ENCODE data around the gene NPR3.

NPR3 gene

GRCh38 chr5:32810804-32811203, 99.7 kb downstream of the NPR3 start:
- DNase-seq (ENCODE audit: low read depth) = no peak

DNA sequence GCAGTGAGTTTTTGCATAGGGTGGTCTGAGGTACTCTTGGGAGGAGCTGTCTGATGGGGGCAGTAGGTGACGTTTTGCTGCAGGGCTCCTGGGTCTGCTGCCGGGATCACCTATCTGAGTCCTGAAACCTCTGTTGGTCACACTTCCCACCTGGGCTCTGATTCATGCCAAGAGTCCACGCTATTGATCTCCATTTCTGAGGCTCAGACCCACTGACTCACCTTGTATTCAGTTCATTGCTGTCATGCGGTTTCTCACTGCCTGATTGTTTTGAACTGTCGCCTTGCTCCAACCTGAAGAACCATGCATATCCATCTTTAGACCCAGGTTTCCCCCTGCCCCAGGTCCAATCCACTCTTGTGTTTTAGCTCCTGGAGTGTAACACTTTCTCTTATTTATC, 101.3 kb downstream of the NPR3 start:
- no peak for DNase-seq (ENCODE audit: low read depth)

- DNase-seq (ENCODE audit: low read depth) = no peak
Measured at GRCh38 chr5:32814141-32814540, 103.0 kb downstream of the NPR3 start.

- no peak for DNase-seq (ENCODE audit: low read depth)
Measured at GRCh38 chr5:32814620-32815019, 103.5 kb downstream of the NPR3 start.

GRCh38 chr5:32827981-32828380, 116.9 kb downstream of the NPR3 start:
- DNase-seq (ENCODE audit: low read depth) = no peak

- no peak for DNase-seq (ENCODE audit: low read depth)
Measured at GRCh38 chr5:32828492-32828891, 117.4 kb downstream of the NPR3 start.

DNA sequence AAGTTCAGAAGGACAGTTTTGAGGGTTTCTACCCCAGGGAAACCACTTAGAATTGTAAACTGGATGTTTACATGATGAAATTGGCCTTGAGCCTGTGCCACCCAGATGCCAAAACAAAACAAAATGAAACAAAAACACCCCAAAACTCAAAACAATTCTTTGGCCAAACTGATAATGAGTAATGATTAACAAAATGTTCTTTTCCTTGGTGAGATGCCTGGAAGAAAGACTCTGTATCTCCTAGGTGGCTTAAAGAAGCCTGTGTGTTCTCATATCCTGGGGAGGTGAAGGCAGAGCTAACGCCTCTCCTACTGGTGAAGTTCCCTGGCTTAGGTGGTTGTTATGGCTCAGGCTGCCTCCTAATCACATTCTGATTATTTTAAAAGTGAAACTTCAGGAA, 120.5 kb downstream of the NPR3 start:
- no peak for DNase-seq (ENCODE audit: low read depth)

GRCh38 chr5:32833127-32833526, 122.0 kb downstream of the NPR3 start:
- DNase-seq (ENCODE audit: low read depth) = no peak

DNA sequence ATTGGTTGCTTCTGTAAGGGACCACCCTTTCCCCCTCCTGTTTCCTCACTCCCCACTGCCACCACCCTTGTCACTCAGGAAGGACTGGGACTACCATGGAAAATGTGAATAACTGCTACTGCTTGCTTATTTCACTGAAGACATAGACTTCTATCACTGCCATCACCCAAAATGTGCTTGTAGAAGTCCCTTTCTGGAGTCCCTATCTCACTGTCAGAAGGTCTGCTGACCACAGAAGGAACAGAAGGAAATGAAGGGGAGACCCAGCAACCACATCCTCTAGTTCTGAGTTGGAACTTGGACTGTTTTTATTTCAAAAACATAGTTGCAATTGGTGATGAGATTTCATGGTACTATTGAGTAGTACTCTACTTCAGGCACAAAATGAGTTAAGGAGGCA, 122.5 kb downstream of the NPR3 start:
- no peak for DNase-seq (ENCODE audit: low read depth)

- no peak for DNase-seq (ENCODE audit: low read depth)
Measured at GRCh38 chr5:32834251-32834650, 123.1 kb downstream of the NPR3 start.

GRCh38 chr5:32836176-32836575, 125.1 kb downstream of the NPR3 start:
- DNase-seq (ENCODE audit: low read depth) = no peak

GRCh38 chr5:32837211-32837610, 126.1 kb downstream of the NPR3 start:
- no peak for DNase-seq (ENCODE audit: low read depth)

DNA sequence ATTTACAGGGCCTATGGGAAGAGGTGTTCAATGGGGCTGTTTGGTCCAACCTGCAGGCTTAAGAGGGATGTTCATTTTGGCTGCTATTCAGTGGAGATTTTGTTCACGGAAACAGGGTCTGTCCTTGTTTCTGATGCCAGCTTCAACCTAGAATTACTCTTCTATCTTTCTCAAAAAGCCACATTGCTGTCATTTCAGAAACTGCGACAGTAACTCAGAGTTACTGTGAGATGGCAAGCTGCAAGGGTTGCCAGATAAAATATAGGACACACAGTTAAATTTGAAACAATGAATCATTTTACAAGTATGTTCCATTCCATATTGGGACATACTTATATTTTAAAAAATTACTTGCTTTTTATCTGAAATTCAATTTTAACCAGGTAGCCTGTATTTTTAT, 128.0 kb downstream of the NPR3 start:
- no peak for DNase-seq (ENCODE audit: low read depth)

DNA sequence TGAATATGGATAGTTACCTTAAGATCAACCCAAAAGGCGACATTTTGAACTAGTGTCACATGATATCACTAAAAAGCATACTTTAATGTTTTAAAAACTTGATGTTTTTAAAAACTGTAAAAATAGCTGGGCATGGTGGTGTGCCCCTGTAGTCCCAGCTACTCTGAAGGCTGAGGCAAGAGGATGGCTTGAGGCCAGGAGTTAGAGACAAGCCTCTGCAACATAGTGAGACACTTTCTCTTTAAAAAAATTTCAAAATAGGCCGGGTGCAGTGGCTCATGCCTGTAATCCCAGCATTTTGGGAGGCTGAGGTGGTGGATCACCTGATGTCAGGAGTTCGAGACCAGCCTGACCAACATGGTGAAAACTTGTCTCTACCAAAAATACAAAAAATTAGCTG, 129.5 kb downstream of the NPR3 start:
- no peak for DNase-seq (ENCODE audit: low read depth)
